ENCODE data around the gene MORN4.
"Not testable (repeated sequence)": the region's sequence is repeated elsewhere in the genome, so short reads cannot be mapped to it uniquely, and the experiment has no call there.

Gene MORN4
- total RNA-seq: 1.9 to 2.3 reads per million in 2 experiments

- DNase-seq (ENCODE audit: low read depth): peak; percentile 88
These were observed at the start of gene MORN4 for GRCh38 chr10:97632949-97633884. MORN4 (minus strand) TSS chr10:97633500; CDS start chr10:97619653, 13,847 bp downstream.

- no peak for DNase-seq (ENCODE audit: low read depth)
These were observed 48.7 kb upstream of the MORN4 start for GRCh38 chr10:97682042-97682441.

GRCh38 chr10:97679594-97679993 lies 46.3 kb upstream of the MORN4 start:
- no peak for DNase-seq (ENCODE audit: low read depth)

DNA sequence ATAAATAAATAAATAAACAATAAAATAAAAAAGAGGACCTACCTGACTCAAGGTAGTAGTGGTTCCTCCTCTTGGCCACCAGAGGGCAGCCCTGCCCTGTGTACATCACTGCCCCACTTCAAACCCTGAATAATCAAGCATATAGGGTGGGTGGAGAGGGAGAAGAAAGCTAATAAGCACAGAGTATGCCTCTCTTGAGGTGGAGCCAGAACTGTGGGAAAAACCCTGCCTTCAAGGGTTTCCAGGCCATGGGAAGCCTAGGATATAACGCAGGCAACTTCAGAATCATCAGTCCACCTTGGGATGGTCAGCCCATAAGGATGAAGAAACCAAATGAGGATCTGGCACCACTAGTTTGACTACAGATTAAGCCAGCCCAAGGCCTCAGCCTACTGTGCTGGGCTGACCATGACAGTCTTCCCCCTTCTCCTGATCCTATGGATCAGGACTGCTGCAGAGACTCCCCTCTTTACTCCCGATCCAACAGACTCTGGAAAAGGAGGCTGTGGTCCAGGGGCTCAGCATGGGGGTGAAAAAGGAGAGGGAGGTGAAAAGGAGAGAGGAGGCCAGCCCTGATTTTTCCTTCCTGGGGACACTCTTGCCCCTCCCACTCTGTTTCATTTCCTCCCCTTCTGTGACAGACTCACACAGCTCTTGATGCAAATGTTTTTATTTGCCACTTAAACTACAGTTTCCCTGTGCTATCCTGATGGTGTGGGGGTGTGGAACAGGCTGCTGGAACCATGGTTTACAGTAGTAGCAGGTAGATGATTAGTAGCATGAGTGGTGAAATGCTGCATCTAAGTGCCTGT lies 43.7 kb upstream of the MORN4 start:
- DNase-seq (ENCODE audit: low read depth): peak; percentile 26

- DNase-seq (ENCODE audit: low read depth): no peak
These were observed 41.9 kb upstream of the MORN4 start for GRCh38 chr10:97675222-97675621.

GRCh38 chr10:97673736-97674525 lies 40.6 kb upstream of the MORN4 start:
- no peak for DNase-seq (ENCODE audit: low read depth)

GRCh38 chr10:97669571-97669970 lies 36.3 kb upstream of the MORN4 start:
- DNase-seq (ENCODE audit: low read depth): no peak

GRCh38 chr10:97667463-97667862 lies 34.2 kb upstream of the MORN4 start:
- no peak for DNase-seq (ENCODE audit: low read depth)

- no peak for DNase-seq (ENCODE audit: low read depth)
These were observed 33.7 kb upstream of the MORN4 start for GRCh38 chr10:97666992-97667391.

- no peak for DNase-seq (ENCODE audit: low read depth)
These were observed 31.1 kb upstream of the MORN4 start for GRCh38 chr10:97664282-97664850.

- DNase-seq (ENCODE audit: low read depth): no peak
These were observed 26.3 kb upstream of the MORN4 start for GRCh38 chr10:97659589-97659988.

DNA sequence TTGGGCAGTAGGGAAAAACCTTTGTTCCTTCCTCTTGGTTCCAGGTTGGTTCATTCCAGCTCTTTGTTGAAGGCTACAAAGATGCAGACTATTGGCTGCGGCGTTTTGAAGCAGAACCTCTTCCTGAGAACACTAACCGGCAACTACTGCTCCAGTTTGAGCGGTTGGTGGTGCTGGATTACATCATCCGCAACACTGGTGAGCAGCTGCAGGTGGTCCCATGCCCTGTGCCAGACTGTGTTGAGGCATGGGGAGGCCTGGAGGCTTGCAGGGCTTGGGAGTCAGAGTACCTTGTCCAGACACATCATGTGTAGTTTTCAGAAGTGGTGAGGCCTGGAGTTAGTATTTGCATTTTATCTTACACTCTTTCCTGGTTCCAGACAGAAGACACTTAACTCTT lies 23.5 kb upstream of the MORN4 start:
- no peak for DNase-seq (ENCODE audit: low read depth)

GRCh38 chr10:97651773-97652172 lies 18.5 kb upstream of the MORN4 start:
- no peak for DNase-seq (ENCODE audit: low read depth)

- no peak for DNase-seq (ENCODE audit: low read depth)
These were observed 17.4 kb upstream of the MORN4 start for GRCh38 chr10:97650726-97651125.

- not testable (repeated sequence) for DNase-seq (ENCODE audit: low read depth)
These were observed 16.1 kb upstream of the MORN4 start for GRCh38 chr10:97649405-97649750.

- peak; percentile 7 for DNase-seq (ENCODE audit: low read depth)
These were observed 15.5 kb upstream of the MORN4 start for GRCh38 chr10:97648562-97649404.

- DNase-seq (ENCODE audit: low read depth): no peak
These were observed 14.3 kb upstream of the MORN4 start for GRCh38 chr10:97647556-97647955.

DNA sequence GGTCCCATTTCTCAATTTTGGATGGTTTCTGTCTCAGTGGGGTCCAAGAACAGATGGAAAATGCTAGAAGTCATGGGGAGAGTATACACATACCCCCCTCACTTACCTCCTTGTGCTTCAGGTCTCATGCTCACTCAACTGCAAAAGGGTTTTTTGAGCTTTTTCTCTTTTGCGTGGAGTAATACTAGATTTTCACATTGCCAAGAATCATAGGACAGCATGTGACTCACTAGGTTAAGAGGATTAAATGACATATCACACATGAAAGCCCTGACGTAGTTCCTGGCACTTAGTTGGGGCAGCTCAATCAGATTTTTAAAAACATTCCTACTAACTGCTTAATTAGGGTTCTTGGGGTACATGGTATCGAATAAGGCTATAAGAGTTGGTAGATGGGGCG lies 11.6 kb upstream of the MORN4 start:
- DNase-seq (ENCODE audit: low read depth): no peak

DNA sequence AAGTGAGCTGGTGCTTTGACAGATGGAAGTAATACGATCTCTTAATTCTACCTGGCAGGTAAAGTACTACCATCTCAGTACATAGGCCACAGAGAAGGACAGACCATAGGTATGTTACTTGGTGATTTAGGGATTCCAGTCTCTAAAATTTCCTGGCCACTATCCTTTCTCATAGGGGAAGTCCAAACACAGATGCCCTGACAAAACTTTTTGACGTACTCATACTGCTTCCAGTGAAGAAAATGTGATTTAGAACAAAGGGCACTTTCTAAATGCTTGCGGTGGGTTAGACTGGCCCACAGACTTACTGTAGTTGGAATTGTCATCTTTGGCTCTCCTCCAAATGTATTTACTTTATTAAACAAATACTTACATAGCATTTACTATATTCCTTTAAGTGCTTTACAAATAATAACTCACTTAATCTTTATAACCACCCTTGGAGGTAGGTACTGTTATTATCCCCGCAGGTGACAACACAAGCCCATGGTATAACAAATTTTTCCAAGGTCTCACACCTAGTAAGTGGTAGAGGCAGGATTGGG lies 10.2 kb upstream of the MORN4 start:
- DNase-seq (ENCODE audit: low read depth): no peak

GRCh38 chr10:97642471-97643159 lies 9.3 kb upstream of the MORN4 start:
- DNase-seq (ENCODE audit: low read depth): not testable (repeated sequence)
